Stimulated activated CD8-positive, alpha-beta memory T cell treated with anti-CD3 and anti-CD28 coated beads, Interleukin-4, amount 100 ng/mL, for 48 hours (primary cell): ENCODE measurements around the gene PTPRG.

Experiments used
- DNase-seq: peaks from one replicate; pipeline ENCODE4 v3.0.0-alpha.2; 2020

Gene PTPRG

DNA sequence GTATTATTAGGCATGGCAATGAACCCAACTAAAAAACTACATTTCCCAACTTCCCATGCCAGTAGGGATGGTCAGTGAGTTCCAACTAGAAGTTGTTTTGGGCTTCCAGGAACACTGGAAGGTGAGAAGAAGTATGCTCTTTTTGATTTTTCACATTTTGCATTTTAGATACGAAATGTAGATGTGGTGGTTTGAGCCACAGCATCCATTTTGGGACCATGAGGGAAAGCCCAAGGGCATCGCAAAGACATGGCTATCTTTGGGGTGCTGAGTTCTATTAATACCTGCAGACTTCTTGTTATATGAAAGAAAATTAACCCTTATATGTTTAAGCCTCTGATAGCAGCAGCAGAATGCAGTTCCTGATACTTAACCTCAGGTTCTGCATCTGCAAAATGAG, 62.9 kb downstream of the PTPRG start:
- DNase-seq: no peak

DNA sequence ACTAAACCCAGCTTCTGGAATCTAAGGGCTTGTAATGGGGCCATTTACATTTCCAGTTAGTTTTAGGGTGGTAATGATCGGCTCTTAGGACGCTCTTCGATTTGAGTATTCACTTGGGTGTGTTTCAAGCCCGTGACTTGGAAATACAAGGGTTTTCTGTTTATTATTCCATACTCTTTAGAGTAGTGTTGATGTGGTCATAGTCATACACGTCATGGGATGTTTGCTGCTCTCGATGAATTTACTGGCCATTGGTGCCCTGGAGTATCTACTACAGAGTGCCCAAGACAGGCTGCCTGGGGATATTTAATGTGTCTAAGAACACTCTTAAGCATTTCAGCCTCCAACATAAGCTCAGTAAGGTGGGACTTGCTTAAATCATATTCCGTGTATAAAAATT, 64.1 kb downstream of the PTPRG start:
- no peak for DNase-seq

GRCh38 chr3:61626484-61626883, 65.1 kb downstream of the PTPRG start:
- DNase-seq: no peak

GRCh38 chr3:61627768-61628185, 66.4 kb downstream of the PTPRG start:
- no peak for DNase-seq

- DNase-seq: no peak
These were observed 67.3 kb downstream of the PTPRG start for GRCh38 chr3:61628636-61629035.

GRCh38 chr3:61629442-61629841, 68.1 kb downstream of the PTPRG start:
- DNase-seq: no peak

GRCh38 chr3:61631108-61631769, 69.9 kb downstream of the PTPRG start:
- DNase-seq: no peak

DNA sequence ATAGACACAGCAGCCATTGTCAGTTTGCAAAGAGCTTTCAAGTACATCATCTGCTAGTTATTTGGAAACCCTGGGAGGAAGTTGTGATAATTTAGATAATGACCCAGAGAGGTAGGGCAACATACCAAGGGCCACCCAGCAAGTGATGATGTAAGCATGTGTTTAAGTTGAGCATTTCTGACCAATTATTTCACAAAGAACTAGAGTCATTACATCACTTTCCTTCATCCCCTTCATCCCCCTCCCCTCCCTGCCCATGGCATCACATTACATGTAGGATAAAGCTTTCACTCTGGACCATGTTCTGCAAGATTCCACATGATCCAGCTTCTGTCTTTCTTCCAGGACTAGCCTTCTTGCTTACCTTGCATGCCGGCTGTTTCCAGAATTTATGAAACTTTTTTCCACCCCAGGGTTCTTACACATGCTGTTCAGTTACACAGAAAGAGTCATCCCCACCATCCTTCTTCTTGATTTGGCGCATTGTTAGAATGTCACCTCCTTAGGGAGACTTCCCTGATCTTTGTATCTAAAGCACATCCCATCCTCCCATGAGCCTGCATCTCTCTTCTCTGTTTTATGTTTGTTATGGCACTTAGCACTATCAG, 71.3 kb downstream of the PTPRG start:
- DNase-seq: no peak

DNA sequence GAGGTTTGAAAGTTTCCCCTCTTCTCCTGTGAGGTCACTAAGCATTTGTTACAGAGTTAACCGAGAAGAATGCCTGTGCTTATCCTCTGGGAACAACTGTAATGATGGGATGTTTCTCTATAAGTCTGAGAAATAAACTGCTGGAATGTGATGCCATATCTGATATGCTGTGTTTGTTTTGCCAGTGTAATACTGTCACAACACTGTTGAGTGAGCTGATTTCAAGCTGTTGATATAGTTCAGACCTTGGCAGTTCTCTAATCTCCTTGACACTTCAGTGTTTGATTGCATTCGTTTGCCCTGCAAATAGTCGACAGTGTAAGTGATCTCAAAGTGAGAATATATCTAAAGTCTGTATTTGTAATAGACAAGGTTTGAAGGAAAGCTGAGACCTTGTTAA, 73.3 kb downstream of the PTPRG start:
- no peak for DNase-seq

DNA sequence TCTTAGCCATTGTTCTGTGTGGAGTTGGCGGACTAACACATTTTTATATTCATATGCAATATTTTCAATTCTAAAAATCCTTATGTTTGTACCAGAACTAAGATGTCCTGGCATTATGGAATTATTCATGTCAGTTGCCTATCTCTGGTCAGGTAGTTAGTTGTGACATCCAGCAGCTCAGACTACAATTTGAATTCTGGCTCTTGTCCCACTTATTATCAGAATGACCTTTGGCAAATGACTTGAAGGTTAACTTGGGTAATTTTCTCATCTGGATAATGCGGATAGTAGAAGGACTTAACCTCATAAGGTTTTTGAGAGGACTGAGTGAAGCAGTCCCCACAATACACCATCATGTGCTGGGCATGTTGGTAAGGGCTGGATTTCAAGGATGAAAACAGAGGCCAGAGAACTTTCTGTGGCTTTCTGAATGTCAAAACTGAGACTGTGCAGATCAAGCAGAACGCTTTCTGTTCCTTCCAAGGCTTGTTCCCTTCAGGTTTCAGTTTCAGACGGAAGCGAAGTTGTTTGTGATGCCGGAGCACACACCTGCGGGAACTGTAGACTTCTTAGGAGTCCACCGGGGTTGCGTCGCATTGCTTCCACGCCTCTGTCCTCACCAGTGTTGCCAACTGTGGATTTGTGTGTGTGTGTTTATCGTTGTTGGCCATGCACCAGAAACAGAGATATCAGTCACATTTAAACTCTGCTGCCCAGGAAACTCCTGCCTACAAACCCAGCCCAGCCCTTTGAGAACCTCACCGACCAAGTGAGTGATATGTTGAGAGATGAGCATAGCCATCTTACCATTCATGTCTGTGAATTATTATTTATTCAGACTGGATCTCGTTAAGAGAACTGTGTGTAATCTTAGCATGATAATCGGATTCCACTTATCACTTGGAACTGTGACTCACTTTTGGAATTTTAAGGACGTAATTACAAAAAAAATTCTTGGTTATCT, 76.0 kb downstream of the PTPRG start:
- no peak for DNase-seq

DNA sequence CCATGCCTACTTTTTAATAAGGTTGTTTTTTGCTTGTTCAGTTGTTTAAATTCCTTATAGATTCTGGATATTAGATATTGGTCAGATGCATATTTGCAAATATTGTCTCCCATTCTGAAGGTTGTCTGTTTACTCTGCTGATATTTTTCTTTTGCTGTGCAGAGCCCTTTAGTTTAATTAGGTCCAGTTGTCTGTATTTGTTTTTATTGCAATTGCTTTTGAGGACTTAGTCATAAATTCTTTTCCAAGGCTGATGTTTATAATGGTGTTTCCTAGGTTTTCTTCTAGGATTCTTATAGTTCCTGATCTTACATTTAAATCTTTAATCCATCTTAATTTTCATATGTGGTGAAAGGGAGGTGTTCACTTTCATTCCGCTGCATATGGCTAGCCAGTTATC, 77.4 kb downstream of the PTPRG start:
- DNase-seq: no peak

GRCh38 chr3:61639991-61640390, 78.6 kb downstream of the PTPRG start:
- no peak for DNase-seq

GRCh38 chr3:61645148-61645547, 83.8 kb downstream of the PTPRG start:
- no peak for DNase-seq

DNA sequence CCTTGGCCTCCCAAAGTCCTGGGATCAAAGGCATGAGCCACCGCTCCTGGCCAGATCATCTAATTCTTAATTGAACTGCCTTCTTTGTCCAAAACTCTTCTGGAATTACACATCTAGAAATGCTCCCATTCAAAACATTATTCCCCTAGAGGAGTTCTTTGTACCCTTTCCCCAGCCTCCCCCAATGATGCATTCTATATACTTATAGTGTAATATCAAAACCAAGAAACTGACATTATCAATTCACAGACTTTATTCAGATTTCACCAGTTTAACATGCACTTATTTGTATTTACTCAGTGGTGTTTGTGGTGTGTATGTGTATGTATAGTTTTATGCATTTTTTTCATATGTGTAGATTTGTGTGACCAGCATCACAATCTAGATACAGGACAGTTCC, 85.0 kb downstream of the PTPRG start:
- no peak for DNase-seq

DNA sequence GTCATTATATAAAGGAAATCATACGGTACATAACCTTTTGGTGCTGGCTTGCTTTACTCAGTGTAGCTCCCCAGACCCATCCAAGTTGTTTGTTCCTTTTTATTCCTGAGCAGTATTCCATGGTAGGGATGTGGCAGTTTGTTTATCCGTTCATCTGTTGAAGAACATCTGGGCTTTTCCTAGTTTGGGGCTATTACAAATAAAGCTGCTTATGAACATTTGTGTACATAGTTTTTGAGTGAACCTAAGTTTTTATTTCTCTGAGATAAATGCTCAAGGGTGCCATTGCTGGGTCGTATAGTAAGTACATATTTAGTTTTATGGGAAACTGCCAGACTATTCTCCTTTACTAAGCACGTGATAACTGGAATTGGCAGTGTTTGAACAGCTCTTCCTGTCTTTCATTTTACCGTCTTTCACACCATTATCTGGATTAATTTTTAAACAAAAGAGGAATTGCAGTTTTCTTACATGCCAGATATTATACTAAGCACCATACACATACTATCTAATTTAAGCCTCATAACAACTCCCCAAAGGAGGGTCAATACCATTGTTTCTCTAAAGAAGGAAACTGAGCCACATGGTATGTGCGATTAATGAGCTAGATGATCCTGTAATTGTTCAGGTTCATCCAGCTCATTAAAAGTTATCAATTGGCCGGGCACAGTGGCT, 85.6 kb downstream of the PTPRG start:
- DNase-seq: no peak

DNA sequence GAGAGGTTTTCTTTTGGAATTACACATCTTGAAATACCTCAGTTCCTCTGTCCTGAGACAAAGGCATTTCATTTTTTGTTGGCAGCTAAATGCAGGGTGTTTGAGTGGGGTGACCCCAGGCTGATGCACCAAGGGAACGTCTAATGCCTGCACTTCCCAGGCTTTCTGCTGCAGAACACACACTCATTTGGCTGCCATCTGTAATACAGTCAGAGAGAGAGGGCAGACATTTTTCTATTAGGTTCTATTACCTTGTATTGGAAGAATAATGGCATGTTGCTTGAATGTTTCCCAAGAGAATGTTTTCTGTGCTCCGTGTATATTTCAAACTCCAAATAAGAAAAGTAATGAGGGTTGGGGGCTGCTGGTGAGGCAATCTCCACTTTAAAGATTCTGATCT, 87.1 kb downstream of the PTPRG start:
- no peak for DNase-seq

- no peak for DNase-seq
These were observed 88.2 kb downstream of the PTPRG start for GRCh38 chr3:61649381-61650170.

- DNase-seq: no peak
These were observed 88.9 kb downstream of the PTPRG start for GRCh38 chr3:61650276-61650675.

GRCh38 chr3:61650719-61651410, 89.5 kb downstream of the PTPRG start:
- no peak for DNase-seq

- no peak for DNase-seq
These were observed 96.3 kb downstream of the PTPRG start for GRCh38 chr3:61657689-61658088.

DNA sequence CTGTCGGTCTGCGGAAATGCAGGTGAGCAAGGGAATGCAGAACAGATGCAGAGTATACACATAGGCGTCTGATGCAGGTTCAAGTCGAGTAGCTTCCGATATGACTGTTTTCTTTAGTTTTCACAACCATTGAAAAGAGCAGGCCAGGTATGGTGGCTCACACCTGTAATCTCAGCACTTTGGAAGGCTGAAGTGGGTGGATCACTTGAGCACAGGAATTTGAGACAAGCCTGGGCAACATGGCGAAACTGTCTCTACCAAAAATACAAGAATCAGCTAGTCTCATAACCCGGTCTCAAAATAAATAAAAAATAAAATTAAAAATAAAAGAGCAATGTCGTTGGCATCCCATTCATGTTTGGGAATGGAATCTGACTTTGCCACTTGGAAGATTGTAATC, 101.5 kb downstream of the PTPRG start:
- DNase-seq: no peak
